Bronchial epithelial cell (primary cell): ENCODE measurements around the gene CFAP299. TPM values are rescaled to one million over a fixed set of nuclear protein-coding genes. Genes with fewer than 3 reads are reported as not detected.

Experiments
- DNase-seq: peaks from one replicate; pipeline ENCODE4 v3.0.0-alpha.2; 2010; ENCODE audit warnings: low read depth
- FAIRE-seq: peaks from 2 replicates; lab custom pipeline; 2011; peaks lifted over from hg19 to GRCh38; lab: Jason Lieb, UNC
- H3K27me3 ChIP-seq: 2 replicates; pipeline ENCODE4 v1.5.1; 2011; ENCODE audit warnings: low read length; ENCODE audit not compliant: control insufficient read depth, insufficient read depth
- H3K36me3 ChIP-seq: 2 replicates; pipeline ENCODE4 v1.5.1; 2011; ENCODE audit warnings: low read length; ENCODE audit not compliant: control insufficient read depth, insufficient read depth
- H3K4me3 ChIP-seq: 2 replicates; pipeline ENCODE4 v1.5.1; 2011; ENCODE audit warnings: mild to moderate bottlenecking, low read depth, low read length, control low read depth
- total RNA-seq: library from RNA; depleted of rRNA; stranded (reverse); fragments of >200 nt; gene quantifications from 2 replicates; pipeline ENCODE4 v1.2.1, GENCODE V29; 2014
- TF ChIP-seq, protein P1 (sequence below): IDR thresholded peaks from 2 replicates; pipeline ENCODE4 v1.5.1; 2011; ENCODE audit warnings: mild to moderate bottlenecking, moderate library complexity, low read length, control low read depth, inconsistent platforms; ENCODE audit not compliant: insufficient read depth, severe bottlenecking

Gene CFAP299
- total RNA-seq, 1 donor from 2014 or later: 0.26 TPM

DNA sequence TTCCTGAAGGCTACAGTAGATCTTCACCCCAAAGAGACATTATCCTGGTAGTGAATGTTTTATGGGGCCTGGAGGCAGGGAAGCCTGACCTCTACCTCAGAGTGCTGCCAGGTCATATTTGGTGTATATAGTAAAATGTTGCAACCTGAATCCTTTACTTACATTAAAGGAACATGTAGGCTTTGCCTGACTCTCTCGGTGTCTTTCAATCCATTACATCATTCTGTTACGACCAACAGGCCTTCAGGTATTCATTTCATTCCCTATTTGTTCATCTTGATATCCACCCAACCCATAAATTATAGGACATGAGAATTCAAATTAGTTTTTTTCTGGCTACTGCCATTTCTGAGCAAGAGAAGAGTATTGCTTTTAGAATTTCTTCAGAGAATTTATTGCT is 116.5 kb downstream of the CFAP299 start:
- DNase-seq (no peak), FAIRE-seq (no peak)
- Histone ChIP-seq H3K27me3 (no peaks in the 10 kb centered on the region), H3K36me3 (no peaks in the 10 kb centered on the region), H3K4me3 (no peak overlapping the region)
- TF ChIP-seq, protein P1, sequence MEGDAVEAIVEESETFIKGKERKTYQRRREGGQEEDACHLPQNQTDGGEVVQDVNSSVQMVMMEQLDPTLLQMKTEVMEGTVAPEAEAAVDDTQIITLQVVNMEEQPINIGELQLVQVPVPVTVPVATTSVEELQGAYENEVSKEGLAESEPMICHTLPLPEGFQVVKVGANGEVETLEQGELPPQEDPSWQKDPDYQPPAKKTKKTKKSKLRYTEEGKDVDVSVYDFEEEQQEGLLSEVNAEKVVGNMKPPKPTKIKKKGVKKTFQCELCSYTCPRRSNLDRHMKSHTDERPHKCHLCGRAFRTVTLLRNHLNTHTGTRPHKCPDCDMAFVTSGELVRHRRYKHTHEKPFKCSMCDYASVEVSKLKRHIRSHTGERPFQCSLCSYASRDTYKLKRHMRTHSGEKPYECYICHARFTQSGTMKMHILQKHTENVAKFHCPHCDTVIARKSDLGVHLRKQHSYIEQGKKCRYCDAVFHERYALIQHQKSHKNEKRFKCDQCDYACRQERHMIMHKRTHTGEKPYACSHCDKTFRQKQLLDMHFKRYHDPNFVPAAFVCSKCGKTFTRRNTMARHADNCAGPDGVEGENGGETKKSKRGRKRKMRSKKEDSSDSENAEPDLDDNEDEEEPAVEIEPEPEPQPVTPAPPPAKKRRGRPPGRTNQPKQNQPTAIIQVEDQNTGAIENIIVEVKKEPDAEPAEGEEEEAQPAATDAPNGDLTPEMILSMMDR: no peak

DNA sequence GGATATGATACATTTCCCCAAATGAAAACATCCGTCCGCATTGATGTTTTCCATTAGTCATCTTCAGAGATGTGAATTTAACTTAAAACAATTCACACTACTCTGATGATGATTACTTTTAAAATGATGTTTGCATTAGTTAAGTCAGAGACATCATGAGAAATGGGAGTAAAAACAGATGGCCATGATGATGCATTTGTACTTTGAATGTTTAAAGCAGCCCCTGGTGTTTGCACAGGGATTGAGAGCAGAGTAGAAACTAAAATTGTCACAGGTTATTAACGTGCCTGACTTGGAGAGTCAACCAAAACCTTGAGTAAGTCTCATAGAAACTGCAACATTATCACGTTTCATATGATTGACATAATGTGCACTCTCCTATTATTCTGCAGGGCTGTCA is 117.2 kb downstream of the CFAP299 start:
- Histone ChIP-seq H3K36me3 (no peaks in the 10 kb centered on the region), H3K27me3 (no peaks in the 10 kb centered on the region), H3K4me3 (no peak overlapping the region)
- FAIRE-seq: no peak
- peak; percentile 76 for DNase-seq
- TF ChIP-seq, protein P1: no peak

DNA sequence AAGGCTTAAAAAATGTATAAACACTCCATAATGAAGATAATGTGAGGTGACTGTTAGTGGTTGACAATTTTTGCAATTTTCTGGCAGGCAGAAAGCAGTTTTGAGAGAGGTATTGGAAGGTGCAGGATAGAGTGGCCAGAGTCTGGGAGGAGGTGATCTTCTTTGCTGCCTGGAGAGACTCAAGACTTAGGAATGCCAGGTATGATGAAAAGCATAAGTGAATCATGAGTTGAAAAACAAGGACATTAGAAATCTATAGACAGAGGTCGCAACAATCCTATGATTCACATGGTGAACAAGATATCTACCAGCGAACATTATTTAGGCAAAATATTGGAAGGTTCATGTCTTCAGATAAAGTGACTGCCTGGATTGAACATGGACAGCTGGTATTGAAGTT is 118.5 kb downstream of the CFAP299 start:
- H3K27me3 ChIP-seq: no peaks in the 10 kb centered on the region
- H3K36me3 ChIP-seq: no peaks in the 10 kb centered on the region
- no peak overlapping the region for H3K4me3 ChIP-seq
- TF ChIP-seq, protein P1: no peak
- DNase-seq (peak; percentile 96), FAIRE-seq (peak; percentile 72)

DNA sequence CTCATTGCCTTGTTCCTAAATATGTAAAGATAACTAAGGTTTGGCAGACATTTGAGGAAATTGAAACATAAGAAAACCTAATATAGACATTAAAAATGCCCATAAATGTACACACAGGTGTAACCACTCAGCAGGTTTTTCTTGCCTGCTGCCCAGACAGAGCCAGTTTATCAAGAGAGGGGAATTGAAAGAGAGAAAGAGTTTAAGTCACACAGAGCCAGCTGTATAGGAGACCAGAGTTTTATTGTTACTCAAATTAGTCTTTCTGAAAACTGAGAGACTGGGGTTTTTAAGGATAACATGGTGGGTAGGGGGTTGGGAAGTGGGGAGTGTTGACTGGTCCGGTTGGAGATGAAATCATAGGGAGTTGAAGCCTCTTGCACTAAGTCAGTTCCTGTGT is 119.0 kb downstream of the CFAP299 start:
- Histone ChIP-seq H3K4me3 (no peak overlapping the region), H3K36me3 (no peaks in the 10 kb centered on the region), H3K27me3 (no peaks in the 10 kb centered on the region)
- FAIRE-seq (no peak), DNase-seq (no peak)
- TF ChIP-seq, protein P1: no peak

DNA sequence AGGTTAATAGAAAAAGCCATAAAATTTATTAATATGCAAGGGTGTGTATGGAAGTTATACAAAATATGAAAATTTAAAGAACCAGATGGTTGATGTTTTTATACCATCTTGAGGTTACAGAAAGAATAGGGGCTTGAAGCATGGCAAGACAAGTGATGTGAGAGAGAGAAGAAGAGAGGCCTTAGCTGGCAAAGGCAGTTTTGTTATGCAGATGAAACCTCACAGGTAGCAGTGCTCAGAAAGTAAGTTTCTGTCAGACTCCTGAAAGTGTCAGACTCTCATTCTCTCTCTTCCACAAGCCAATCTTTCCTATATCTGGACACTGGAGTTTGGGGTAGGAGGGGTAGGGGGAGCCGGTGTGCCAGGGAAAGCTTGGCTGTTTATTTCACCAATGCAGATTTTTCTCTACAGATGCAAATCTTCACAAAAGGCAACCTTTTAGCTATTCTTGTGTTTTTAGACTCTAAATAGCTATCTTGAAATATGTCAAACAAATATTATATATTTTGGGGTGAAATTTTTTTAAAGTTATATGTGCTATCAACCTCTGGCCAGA is 124.5 kb downstream of the CFAP299 start:
- no peak for DNase-seq
- Histone ChIP-seq H3K27me3 (no peaks in the 10 kb centered on the region), H3K36me3 (no peaks in the 10 kb centered on the region), H3K4me3 (no peak overlapping the region)
- no peak for FAIRE-seq
- TF ChIP-seq, protein P1: no peak

DNA sequence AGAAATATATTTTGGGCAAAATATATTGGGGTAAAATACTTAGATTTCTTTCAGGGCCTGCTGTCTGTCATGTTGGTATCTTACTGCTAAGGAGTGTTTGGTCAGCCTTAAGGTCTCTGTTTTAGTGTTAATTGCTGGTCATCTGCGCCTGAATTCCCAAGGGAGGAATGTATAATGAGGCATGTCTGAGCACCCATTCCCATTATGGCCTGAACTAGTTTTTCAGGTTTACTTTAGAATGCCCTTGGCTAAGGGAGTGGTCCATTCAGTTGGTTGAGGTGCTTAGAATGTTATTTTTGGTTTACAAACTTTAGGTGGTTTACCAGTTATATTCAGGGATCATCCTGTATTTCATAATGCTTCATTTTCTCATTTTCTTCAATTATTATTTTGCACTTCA is 125.9 kb downstream of the CFAP299 start:
- DNase-seq (peak; percentile 89), FAIRE-seq (no peak)
- TF ChIP-seq, protein P1: no peak
- no peak overlapping the region for H3K4me3 ChIP-seq
- H3K27me3 ChIP-seq: no peaks in the 10 kb centered on the region
- H3K36me3 ChIP-seq: no peaks in the 10 kb centered on the region
